ENCODE measurements around the gene MRPL53.

DNA sequence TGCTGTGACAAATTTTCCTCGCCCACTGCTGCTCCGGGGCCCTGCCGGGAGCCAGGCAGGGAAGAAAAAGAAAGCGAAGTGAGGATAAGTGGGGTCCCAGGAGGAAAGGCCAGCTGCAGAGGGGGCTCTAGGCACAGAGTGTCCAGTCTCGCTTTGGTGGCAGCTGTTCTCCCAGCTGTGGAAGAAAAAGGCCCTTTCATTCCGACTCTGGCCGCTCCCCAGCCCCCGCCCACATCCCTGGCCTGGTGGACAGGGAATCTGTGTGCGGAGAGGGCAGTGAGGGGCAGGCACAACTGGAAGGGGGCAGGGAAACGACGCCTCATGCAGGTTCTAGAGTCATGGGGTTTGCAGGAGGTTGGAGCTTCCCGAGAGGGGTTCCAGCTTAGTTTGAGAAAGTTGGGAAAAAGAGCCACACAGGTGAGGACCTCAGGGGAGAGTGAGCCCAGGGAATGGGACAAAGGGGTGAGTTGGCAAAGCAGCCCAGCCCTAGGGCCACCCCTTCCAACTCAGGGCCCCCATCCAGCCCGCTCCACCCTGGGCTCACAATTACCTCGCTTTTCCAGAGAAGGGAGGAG lies 32.6 kb downstream of the MRPL53 start:
- no peak for TF ChIP-seq POLR2A (IDR thresholded peaks at IDR 0.05; ENCODE audit: low read depth, low read length)
- no peak for TF ChIP-seq POLR2AphosphoS5 (IDR thresholded peaks at IDR 0.05; ENCODE audit: low read depth, low read length)
- TF ChIP-seq TAF1 (IDR thresholded peaks at IDR 0.05; ENCODE audit: borderline replicate concordance, low read depth, low read length) = no peak

Data from GM12892 (cell line).